Loucy (cell line): Measurements from ENCODE around the gene XRCC3.

ENCODE experiments used
- H2AFZ ChIP-seq: fragments of 200-600 bp; sonication (generic); 2 replicates; pipeline ENCODE4 v1.6.0; 2016; ENCODE audit warnings: antibody characterized with exemption, mild to moderate bottlenecking, low read length, moderate library complexity
- H3F3A ChIP-seq: fragments of 200-600 bp; 2 replicates; pipeline ENCODE4 v1.6.0; 2016; ENCODE audit warnings: antibody characterized with exemption, low read depth, mild to moderate bottlenecking
- H3K27me3 ChIP-seq: fragments of 200-600 bp; sonication (generic); 2 replicates; pipeline ENCODE4 v1.6.1; 2014; ENCODE audit warnings: low read length, mild to moderate bottlenecking; ENCODE audit not compliant: insufficient read depth, poor library complexity, severe bottlenecking
- H3K36me3 ChIP-seq: fragments of 200-600 bp; sonication (generic); 2 replicates; pipeline ENCODE4 v1.6.1; 2016; ENCODE audit warnings: low read length; ENCODE audit not compliant: insufficient read depth
- H3K4me1 ChIP-seq: fragments of 200-600 bp; sonication (generic); 2 replicates; pipeline ENCODE4 v1.5.1; 2014; ENCODE audit warnings: low read length, mild to moderate bottlenecking; ENCODE audit not compliant: insufficient read depth, poor library complexity, severe bottlenecking
- H3K4me2 ChIP-seq: fragments of 200-600 bp; sonication (generic); 2 replicates; pipeline ENCODE4 v1.6.0; 2014; ENCODE audit warnings: antibody characterized with exemption, low read length, low read depth, mild to moderate bottlenecking; ENCODE audit not compliant: poor library complexity, severe bottlenecking
- H3K4me3 ChIP-seq: fragments of 200-600 bp; sonication (generic); 2 replicates; pipeline ENCODE4 v1.5.1; 2014; ENCODE audit warnings: low read length, mild to moderate bottlenecking, mixed read lengths; ENCODE audit not compliant: poor library complexity, severe bottlenecking
- H3K79me2 ChIP-seq: fragments of 200-600 bp; sonication (generic); 2 replicates; pipeline ENCODE4 v1.6.1; 2014; ENCODE audit warnings: low read length; ENCODE audit not compliant: insufficient read depth
- H3K9ac ChIP-seq: fragments of 200-600 bp; sonication (generic); 2 replicates; pipeline ENCODE4 v1.6.0; 2014; ENCODE audit warnings: mild to moderate bottlenecking, low read depth, low read length, moderate library complexity; ENCODE audit not compliant: poor library complexity, severe bottlenecking
- H3K9me2 ChIP-seq: fragments of 200-600 bp; sonication (generic); replicated peaks from 2 replicates; pipeline ENCODE4 v1.6.1; 2016; ENCODE audit warnings: low read depth, low read length, mixed read lengths
- H3K9me3 ChIP-seq: fragments of 200-600 bp; sonication (generic); 2 replicates; pipeline ENCODE4 v1.6.1; 2014; ENCODE audit warnings: mild to moderate bottlenecking, antibody characterized with exemption, low read length, low read depth; ENCODE audit not compliant: insufficient read depth
- H4K20me1 ChIP-seq: fragments of 200-600 bp; sonication (generic); 2 replicates; pipeline ENCODE4 v1.6.0; 2014; ENCODE audit warnings: antibody characterized with exemption, low read length, mild to moderate bottlenecking; ENCODE audit not compliant: insufficient read depth, poor library complexity, severe bottlenecking
- EZH2phosphoT487 ChIP-seq: fragments of 200-600 bp; IDR thresholded peaks from 2 replicates; pipeline ENCODE4 v1.6.1; 2018; ENCODE audit warnings: antibody characterized with exemption, mild to moderate bottlenecking, moderate library complexity, borderline replicate concordance
- TF ChIP-seq, protein P1 (sequence below): fragments of 200-600 bp; sonication (generic); conservative IDR thresholded peaks from 2 replicates; pipeline ENCODE4 v1.5.1; 2014; ENCODE audit warnings: mild to moderate bottlenecking, antibody characterized with exemption, low read length

The XRCC3 gene

GRCh38 chr14:103709814-103710213 is 5.4 kb downstream of the XRCC3 start:
- no peak overlapping the region for H3K4me3 ChIP-seq
- no peak overlapping the region for H2AFZ ChIP-seq
- H3K9ac ChIP-seq, result no peak overlapping the region
- peaks cover 12% of the 10 kb centered on the region for H3K4me1 ChIP-seq
- H4K20me1 ChIP-seq, result peaks cover 4% of the 10 kb centered on the region
- no peak overlapping the region for H3K4me2 ChIP-seq
- no peaks in the 10 kb centered on the region for H3K27me3 ChIP-seq
- no peak for TF ChIP-seq EZH2phosphoT487
- TF ChIP-seq, protein P1, sequence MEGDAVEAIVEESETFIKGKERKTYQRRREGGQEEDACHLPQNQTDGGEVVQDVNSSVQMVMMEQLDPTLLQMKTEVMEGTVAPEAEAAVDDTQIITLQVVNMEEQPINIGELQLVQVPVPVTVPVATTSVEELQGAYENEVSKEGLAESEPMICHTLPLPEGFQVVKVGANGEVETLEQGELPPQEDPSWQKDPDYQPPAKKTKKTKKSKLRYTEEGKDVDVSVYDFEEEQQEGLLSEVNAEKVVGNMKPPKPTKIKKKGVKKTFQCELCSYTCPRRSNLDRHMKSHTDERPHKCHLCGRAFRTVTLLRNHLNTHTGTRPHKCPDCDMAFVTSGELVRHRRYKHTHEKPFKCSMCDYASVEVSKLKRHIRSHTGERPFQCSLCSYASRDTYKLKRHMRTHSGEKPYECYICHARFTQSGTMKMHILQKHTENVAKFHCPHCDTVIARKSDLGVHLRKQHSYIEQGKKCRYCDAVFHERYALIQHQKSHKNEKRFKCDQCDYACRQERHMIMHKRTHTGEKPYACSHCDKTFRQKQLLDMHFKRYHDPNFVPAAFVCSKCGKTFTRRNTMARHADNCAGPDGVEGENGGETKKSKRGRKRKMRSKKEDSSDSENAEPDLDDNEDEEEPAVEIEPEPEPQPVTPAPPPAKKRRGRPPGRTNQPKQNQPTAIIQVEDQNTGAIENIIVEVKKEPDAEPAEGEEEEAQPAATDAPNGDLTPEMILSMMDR, result no peak
- peaks cover 20% of the 10 kb centered on the region for H3K79me2 ChIP-seq
- peaks cover 35% of the 10 kb centered on the region; the same call in 1 of the 2 replicates for H3K36me3 ChIP-seq
- H3K9me3 ChIP-seq, result no peaks in the 10 kb centered on the region
- H3F3A ChIP-seq, result no peaks in the 10 kb centered on the region
- no peaks in the 10 kb centered on the region for H3K9me2 ChIP-seq

- H3K4me2 ChIP-seq, result no peak overlapping the region
- no peaks in the 10 kb centered on the region for H3K27me3 ChIP-seq
- no peaks in the 10 kb centered on the region for H3K9me2 ChIP-seq
- no peaks in the 10 kb centered on the region for H3K9me3 ChIP-seq
- H4K20me1 ChIP-seq, result peaks cover under 1% of the 10 kb centered on the region
- peaks cover 9% of the 10 kb centered on the region for H3K79me2 ChIP-seq
- H3K9ac ChIP-seq, result no peak overlapping the region
- H2AFZ ChIP-seq, result no peak overlapping the region
- no peak overlapping the region for H3K4me3 ChIP-seq
- H3K4me1 ChIP-seq, result peaks cover 6% of the 10 kb centered on the region
- no peaks in the 10 kb centered on the region for H3F3A ChIP-seq
- TF ChIP-seq EZH2phosphoT487, result no peak
- TF ChIP-seq, protein P1, result no peak
- H3K36me3 ChIP-seq, result peaks cover 38% of the 10 kb centered on the region; the same call in 1 of the 2 replicates
Measured at GRCh38 chr14:103708750-103709187, 6.5 kb downstream of the XRCC3 start.

GRCh38 chr14:103707329-103708263 is 7.7 kb downstream of the XRCC3 start:
- Histone ChIP-seq H3F3A (no peaks in the 10 kb centered on the region), H3K27me3 (no peaks in the 10 kb centered on the region), H3K4me2 (no peak overlapping the region), H2AFZ (no peak overlapping the region), H3K9me3 (no peaks in the 10 kb centered on the region), H3K4me1 (no peaks in the 10 kb centered on the region), H3K79me2 (no peaks in the 10 kb centered on the region; the same call in 1 of the 2 replicates), H3K9ac (no peak overlapping the region), H3K36me3 (peaks cover 48% of the 10 kb centered on the region; the same call in 1 of the 2 replicates), H4K20me1 (no peaks in the 10 kb centered on the region), H3K4me3 (no peak overlapping the region), H3K9me2 (no peaks in the 10 kb centered on the region)
- TF ChIP-seq, protein P1, result no peak
- no peak for TF ChIP-seq EZH2phosphoT487
